Fibroblast of lung (primary cell): ENCODE results near the gene GNGT2. TPM values are rescaled to one million over a fixed set of nuclear protein-coding genes. Genes with fewer than 3 reads are reported as not detected.

Experiments
- DNase-seq, 2 donors: peaks; one replicate each; pipeline versions ENCODE4 v3.0.0 to v3.0.0-alpha.2; 2010; ENCODE audit warnings: low read depth in 2 of 2
- H2AFZ ChIP-seq: 2 replicates; pipeline ENCODE4 v1.5.1; 2012; ENCODE audit warnings: low read length, control low read depth, inconsistent platforms
- H3K27ac ChIP-seq: 2 replicates; pipeline ENCODE4 v1.5.1; 2011; ENCODE audit warnings: low read length, control low read depth; ENCODE audit not compliant: insufficient read depth
- H3K27me3 ChIP-seq: 2 replicates; pipeline ENCODE4 v1.5.1; 2011; ENCODE audit warnings: mild to moderate bottlenecking, low read length; ENCODE audit not compliant: control insufficient read depth, insufficient read depth
- H3K36me3 ChIP-seq: 2 replicates; pipeline ENCODE4 v1.5.1; 2011; ENCODE audit warnings: low read length; ENCODE audit not compliant: control insufficient read depth, insufficient read depth
- H3K4me1 ChIP-seq: 2 replicates; pipeline ENCODE4 v1.5.1; 2011; ENCODE audit warnings: low read length; ENCODE audit not compliant: control insufficient read depth, insufficient read depth; ENCODE audit errors: extremely low read depth
- H3K4me2 ChIP-seq: 2 replicates; pipeline ENCODE4 v1.5.1; 2011; ENCODE audit warnings: low read length, control low read depth; ENCODE audit not compliant: insufficient read depth; ENCODE audit errors: extremely low read depth
- H3K4me3 ChIP-seq, 4 experiments: fragments of 200-600 bp in 1 of 4; sonication (generic) in 1 of 4; replicated peaks in 1 of 4; 2 replicates each; pipeline ENCODE4 v1.5.1; 2011 to 2016; ENCODE audit warnings: low read length in 4 of 4, low read depth in 3 of 4, mild to moderate bottlenecking in 3 of 4, control low read depth in 2 of 4, inconsistent platforms in 1 of 4, mixed read lengths in 1 of 4; ENCODE audit not compliant: insufficient read depth in 1 of 4; ENCODE audit errors: control extremely low read depth in 1 of 4
- H3K79me2 ChIP-seq: 2 replicates; pipeline ENCODE4 v1.5.1; 2012; ENCODE audit warnings: mild to moderate bottlenecking, low read length, inconsistent platforms; ENCODE audit not compliant: control insufficient read depth, insufficient read depth
- H3K9ac ChIP-seq: 2 replicates; pipeline ENCODE4 v1.5.1; 2011; ENCODE audit warnings: mild to moderate bottlenecking, low read length, control low read depth; ENCODE audit not compliant: insufficient read depth
- H3K9me3 ChIP-seq: 2 replicates; pipeline ENCODE4 v1.5.1; 2012; ENCODE audit warnings: low read depth, low read length; ENCODE audit not compliant: control insufficient read depth, insufficient read depth
- H4K20me1 ChIP-seq: 2 replicates; pipeline ENCODE4 v1.5.1; 2011; ENCODE audit warnings: low read length; ENCODE audit not compliant: control insufficient read depth, insufficient read depth; ENCODE audit errors: extremely low read depth
- EZH2 ChIP-seq: IDR thresholded peaks from 2 replicates; pipeline ENCODE4 v1.5.1; 2012; ENCODE audit warnings: low read length, control low read depth, mild to moderate bottlenecking; ENCODE audit errors: missing control alignments
- polyA plus RNA-seq, 2 donors: library from polyadenylated mRNA; depleted of rRNA in 1 of 2; stranded (reverse) in 1 of 2; unstranded in 1 of 2; fragments of >200 nt; gene quantifications; 2 replicates each; pipeline ENCODE4 v1.2.1, GENCODE V29; 2011 to 2012; ENCODE audit warnings: missing spikeins in 1 of 2
- total RNA-seq: library from RNA; depleted of rRNA; stranded (reverse); fragments of >200 nt; gene quantifications from 2 replicates; pipeline ENCODE4 v1.2.1, GENCODE V29; 2014
- TF ChIP-seq, protein P1 (sequence below), 2 donors: IDR thresholded peaks in 1 of 2; conservative IDR thresholded peaks in 1 of 2; 1 replicate in 1 of 2; 2 replicates in 1 of 2; pipeline ENCODE4 v1.5.1; 2011 to 2012; ENCODE audit warnings: low read length in 2 of 2, control low read depth in 1 of 2, inconsistent platforms in 1 of 2, low read depth in 1 of 2, mild to moderate bottlenecking in 1 of 2

GNGT2 gene
- total and polyA plus RNA-seq, 2 donors (not counting 1 experiment from before 2014, with no cell fraction given) = 3.7 TPM; not detected in 1

DNA sequence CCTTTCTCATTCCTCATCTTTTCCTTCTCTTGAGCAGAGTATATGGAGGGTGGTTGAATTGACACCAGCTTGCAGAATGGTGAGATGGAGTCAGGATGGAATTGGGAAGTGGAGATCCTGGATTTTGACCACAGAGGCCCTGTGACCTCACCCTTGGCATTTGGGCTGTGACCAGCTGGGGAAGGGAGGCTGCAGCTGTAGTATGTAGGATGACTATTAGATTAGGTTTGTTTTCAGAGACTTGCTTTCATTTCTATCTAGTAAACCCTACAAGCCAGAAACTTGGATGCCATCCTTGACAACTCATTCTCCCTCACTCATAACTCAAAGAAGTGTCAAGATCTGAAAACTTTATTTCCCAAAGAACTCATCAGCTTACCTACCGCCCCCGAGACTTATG is 5.9 kb downstream of the GNGT2 start:
- H3K4me1 ChIP-seq = no peaks in the 10 kb centered on the region
- no peaks in the 10 kb centered on the region for H3K36me3 ChIP-seq
- H3K79me2 ChIP-seq = no peaks in the 10 kb centered on the region
- H4K20me1 ChIP-seq = no peaks in the 10 kb centered on the region
- H2AFZ ChIP-seq = no peak overlapping the region
- H3K9me3 ChIP-seq = no peaks in the 10 kb centered on the region
- no peak overlapping the region for H3K9ac ChIP-seq
- H3K27ac ChIP-seq = no peak overlapping the region
- no peak overlapping the region for H3K4me2 ChIP-seq
- no peak for DNase-seq
- no peak overlapping the region for H3K4me3 ChIP-seq
- no peak for TF ChIP-seq EZH2
- TF ChIP-seq, protein P1, sequence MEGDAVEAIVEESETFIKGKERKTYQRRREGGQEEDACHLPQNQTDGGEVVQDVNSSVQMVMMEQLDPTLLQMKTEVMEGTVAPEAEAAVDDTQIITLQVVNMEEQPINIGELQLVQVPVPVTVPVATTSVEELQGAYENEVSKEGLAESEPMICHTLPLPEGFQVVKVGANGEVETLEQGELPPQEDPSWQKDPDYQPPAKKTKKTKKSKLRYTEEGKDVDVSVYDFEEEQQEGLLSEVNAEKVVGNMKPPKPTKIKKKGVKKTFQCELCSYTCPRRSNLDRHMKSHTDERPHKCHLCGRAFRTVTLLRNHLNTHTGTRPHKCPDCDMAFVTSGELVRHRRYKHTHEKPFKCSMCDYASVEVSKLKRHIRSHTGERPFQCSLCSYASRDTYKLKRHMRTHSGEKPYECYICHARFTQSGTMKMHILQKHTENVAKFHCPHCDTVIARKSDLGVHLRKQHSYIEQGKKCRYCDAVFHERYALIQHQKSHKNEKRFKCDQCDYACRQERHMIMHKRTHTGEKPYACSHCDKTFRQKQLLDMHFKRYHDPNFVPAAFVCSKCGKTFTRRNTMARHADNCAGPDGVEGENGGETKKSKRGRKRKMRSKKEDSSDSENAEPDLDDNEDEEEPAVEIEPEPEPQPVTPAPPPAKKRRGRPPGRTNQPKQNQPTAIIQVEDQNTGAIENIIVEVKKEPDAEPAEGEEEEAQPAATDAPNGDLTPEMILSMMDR (conservative IDR thresholded peaks at IDR 0.05 in 1 of 2, IDR thresholded peaks at IDR 0.05 in 1 of 2; ENCODE audit: low read depth in 1 of 2, low read length in 2 of 2) = no peak
- H3K27me3 ChIP-seq = no peaks in the 10 kb centered on the region

DNA sequence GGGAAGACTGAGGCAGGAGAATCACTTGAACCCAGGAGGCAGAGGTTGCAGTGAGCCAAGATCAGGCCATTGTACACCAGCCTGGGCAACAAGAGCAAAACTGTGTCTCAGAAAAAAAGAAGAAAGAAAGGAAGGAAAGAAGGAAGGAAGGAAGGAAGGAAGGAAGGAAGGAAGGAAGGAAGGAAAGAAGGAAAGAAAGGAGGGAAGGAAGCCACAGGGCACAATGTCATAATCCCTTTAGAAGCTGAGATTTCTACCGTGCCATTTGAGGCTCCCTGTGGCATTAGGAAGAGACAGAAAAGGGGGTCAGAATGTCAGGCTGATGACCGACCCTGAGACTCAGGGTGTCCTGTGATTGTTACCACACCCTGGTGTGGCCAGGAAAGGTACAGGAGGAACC is 6.6 kb downstream of the GNGT2 start:
- Histone ChIP-seq H3K36me3 (no peaks in the 10 kb centered on the region), H3K4me1 (no peaks in the 10 kb centered on the region), H4K20me1 (no peaks in the 10 kb centered on the region), H3K9ac (no peak overlapping the region), H3K27me3 (no peaks in the 10 kb centered on the region), H3K9me3 (no peaks in the 10 kb centered on the region), H3K4me3 (no peak overlapping the region), H3K27ac (no peak overlapping the region), H3K79me2 (no peaks in the 10 kb centered on the region), H3K4me2 (no peak overlapping the region), H2AFZ (no peak overlapping the region)
- no peak for DNase-seq
- TF ChIP-seq EZH2 = no peak
- TF ChIP-seq, protein P1 (conservative IDR thresholded peaks at IDR 0.05 in 1 of 2, IDR thresholded peaks at IDR 0.05 in 1 of 2; ENCODE audit: low read depth in 1 of 2, low read length in 2 of 2) = no peak

GRCh38 chr17:49201481-49201927 is 8.9 kb downstream of the GNGT2 start:
- no peak overlapping the region for H3K9ac ChIP-seq
- no peak overlapping the region for H2AFZ ChIP-seq
- TF ChIP-seq, protein P1 (conservative IDR thresholded peaks at IDR 0.05 in 1 of 2, IDR thresholded peaks at IDR 0.05 in 1 of 2; ENCODE audit: low read depth in 1 of 2, low read length in 2 of 2) = no peak
- TF ChIP-seq EZH2 = no peak
- no peaks in the 10 kb centered on the region for H3K9me3 ChIP-seq
- no peak overlapping the region for H3K27ac ChIP-seq
- H3K4me1 ChIP-seq = no peaks in the 10 kb centered on the region
- no peak overlapping the region for H3K4me2 ChIP-seq
- H3K36me3 ChIP-seq = no peaks in the 10 kb centered on the region
- no peaks in the 10 kb centered on the region for H3K79me2 ChIP-seq
- H4K20me1 ChIP-seq = no peaks in the 10 kb centered on the region
- no peak overlapping the region for H3K4me3 ChIP-seq
- H3K27me3 ChIP-seq = no peaks in the 10 kb centered on the region
- DNase-seq = peak in 1 of 2 donors; percentile 93
